K562 (cell line): Measurements from ENCODE around the gene KRTAP10-9.
"Not testable (repeated sequence)": the region's sequence is repeated elsewhere in the genome, so short reads cannot be mapped to it uniquely, and the experiment has no call there.

Source experiments
- JUND ChIP-seq, 2 experiments: IDR thresholded peaks; 2 replicates in 1 of 2; 3 replicates in 1 of 2; pipeline ENCODE4 v1.6.1; 2011; ENCODE audit warnings: borderline replicate concordance in 2 of 2, low read depth in 2 of 2, low read length in 2 of 2, improper control_type of control experiment in 1 of 2, missing biosample characterization in 1 of 2, missing genetic modification characterization in 1 of 2, missing genetic modification reagents in 1 of 2
- L3MBTL2 ChIP-seq: fragments of 450-650 bp; IDR thresholded peaks from 2 replicates; pipeline ENCODE4 v1.6.1; 2016; ENCODE audit warnings: mild to moderate bottlenecking, moderate library complexity
- ZNF174 ChIP-seq: fragments of 250-450 bp; sonication (Bioruptor Pico); IDR thresholded peaks from 2 replicates; pipeline ENCODE4 v1.4.0; 2020; ENCODE audit warnings: mild to moderate bottlenecking
- ZNF41 ChIP-seq: fragments of 250-450 bp; sonication (Bioruptor Pico); conservative IDR thresholded peaks from 2 replicates; pipeline ENCODE4 v1.4.0; 2020; ENCODE audit warnings: mild to moderate bottlenecking
- TF ChIP-seq, protein P1 (sequence below): fragments of 250-450 bp; sonication (Bioruptor Pico); IDR thresholded peaks from 2 replicates; pipeline ENCODE4 v1.4.0; 2020; ENCODE audit warnings: mild to moderate bottlenecking, moderate library complexity, borderline replicate concordance
- TF ChIP-seq, protein P2 (sequence below): fragments of 450-650 bp; IDR thresholded peaks from 2 replicates; pipeline ENCODE4 v1.6.1; 2016; ENCODE audit warnings: antibody characterized with exemption

DNA sequence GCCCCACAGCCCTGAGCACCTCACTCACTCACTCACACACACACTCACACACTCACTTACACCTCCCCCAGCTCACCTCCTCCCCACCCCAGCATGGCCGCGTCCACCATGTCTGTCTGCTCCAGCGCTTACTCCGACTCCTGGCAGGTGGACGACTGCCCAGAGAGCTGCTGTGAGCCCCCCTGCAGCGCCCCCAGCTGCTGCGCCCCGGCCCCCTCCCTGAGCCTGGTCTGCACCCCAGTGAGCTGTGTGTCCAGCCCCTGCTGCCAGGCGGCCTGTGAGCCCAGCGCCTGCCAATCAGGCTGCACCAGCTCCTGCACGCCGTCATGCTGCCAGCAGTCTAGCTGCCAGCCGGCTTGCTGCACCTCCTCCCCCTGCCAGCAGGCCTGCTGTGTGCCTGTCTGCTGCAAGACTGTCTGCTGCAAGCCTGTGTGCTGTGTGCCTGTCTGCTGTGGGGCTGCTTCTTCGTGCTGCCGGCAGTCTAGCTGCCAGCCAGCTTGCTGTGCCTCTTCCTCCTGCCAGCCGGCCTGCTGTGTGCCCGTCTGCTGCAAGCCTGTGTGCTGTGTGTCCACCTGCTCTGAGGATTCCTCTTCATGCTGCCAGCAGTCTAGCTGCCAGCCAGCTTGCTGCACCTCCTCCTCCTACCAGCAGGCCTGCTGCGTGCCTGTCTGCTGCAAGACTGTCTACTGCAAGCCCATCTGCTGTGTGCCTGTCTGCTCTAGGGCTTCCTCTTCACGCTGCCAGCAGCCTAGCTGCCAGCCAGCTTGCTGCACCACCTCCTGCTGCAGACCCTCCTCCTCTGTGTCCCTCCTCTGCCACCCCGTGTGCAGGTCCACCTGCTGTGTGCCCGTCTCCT lies 19.7 kb downstream of the KRTAP10-9 start, which contains the start of gene KRTAP10-11:
- not testable (repeated sequence) for TF ChIP-seq L3MBTL2; ZNF174 (CRISPR knock-in tag); JUND (IDR thresholded peaks at IDR 0.05; ENCODE audit: borderline replicate concordance, low read depth, low read length); JUND (tag; IDR thresholded peaks at IDR 0.05; ENCODE audit: borderline replicate concordance, low read depth, low read length); ZNF41 (CRISPR knock-in tag)
- TF ChIP-seq, protein P1, sequence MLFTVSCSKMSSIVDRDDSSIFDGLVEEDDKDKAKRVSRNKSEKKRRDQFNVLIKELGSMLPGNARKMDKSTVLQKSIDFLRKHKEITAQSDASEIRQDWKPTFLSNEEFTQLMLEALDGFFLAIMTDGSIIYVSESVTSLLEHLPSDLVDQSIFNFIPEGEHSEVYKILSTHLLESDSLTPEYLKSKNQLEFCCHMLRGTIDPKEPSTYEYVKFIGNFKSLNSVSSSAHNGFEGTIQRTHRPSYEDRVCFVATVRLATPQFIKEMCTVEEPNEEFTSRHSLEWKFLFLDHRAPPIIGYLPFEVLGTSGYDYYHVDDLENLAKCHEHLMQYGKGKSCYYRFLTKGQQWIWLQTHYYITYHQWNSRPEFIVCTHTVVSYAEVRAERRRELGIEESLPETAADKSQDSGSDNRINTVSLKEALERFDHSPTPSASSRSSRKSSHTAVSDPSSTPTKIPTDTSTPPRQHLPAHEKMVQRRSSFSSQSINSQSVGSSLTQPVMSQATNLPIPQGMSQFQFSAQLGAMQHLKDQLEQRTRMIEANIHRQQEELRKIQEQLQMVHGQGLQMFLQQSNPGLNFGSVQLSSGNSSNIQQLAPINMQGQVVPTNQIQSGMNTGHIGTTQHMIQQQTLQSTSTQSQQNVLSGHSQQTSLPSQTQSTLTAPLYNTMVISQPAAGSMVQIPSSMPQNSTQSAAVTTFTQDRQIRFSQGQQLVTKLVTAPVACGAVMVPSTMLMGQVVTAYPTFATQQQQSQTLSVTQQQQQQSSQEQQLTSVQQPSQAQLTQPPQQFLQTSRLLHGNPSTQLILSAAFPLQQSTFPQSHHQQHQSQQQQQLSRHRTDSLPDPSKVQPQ (CRISPR knock-in tag): not testable (repeated sequence)
- TF ChIP-seq, protein P2, sequence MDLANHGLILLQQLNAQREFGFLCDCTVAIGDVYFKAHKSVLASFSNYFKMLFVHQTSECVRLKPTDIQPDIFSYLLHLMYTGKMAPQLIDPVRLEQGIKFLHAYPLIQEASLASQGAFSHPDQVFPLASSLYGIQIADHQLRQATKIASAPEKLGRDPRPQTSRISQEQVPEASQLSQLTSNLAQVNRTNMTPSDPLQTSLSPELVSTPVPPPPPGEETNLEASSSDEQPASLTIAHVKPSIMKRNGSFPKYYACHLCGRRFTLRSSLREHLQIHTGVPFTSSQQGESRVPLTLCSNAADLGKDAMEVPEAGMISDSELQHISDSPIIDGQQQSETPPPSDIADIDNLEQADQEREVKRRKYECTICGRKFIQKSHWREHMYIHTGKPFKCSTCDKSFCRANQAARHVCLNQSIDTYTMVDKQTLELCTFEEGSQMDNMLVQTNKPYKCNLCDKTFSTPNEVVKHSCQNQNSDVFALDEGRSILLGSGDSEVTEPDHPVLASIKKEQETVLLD: not testable (repeated sequence)
